Heart left ventricle (tissue), 16 donors: Measurements from ENCODE around the gene VIT. TPM values are rescaled to one million over a fixed set of nuclear protein-coding genes. Genes with fewer than 3 reads are reported as not detected.

Experiments used
- ATAC-seq, 4 donors: fragments of 200-7000 bp; cut with Tn5 transposase; one replicate each; pipeline ENCODE4 v1.9.1; 2020 to 2022; ENCODE audit warnings: moderate library complexity in 4 of 4, mild to moderate bottlenecking in 3 of 4, moderate number of reproducible peaks in 1 of 4
- DNase-seq, 5 donors: peaks; one replicate each; pipeline ENCODE4 v3.0.0-alpha.2; 2020
- H3K27ac ChIP-seq, 12 donors: fragments of 200-600 bp; sonication (generic) in 4 of 12; one replicate each; pipeline versions ENCODE4 v1.5.0 to v1.8.0; 2016 to 2022; ENCODE audit warnings: mild to moderate bottlenecking in 2 of 12
- H3K27me3 ChIP-seq, 9 donors: fragments of 200-600 bp; sonication (generic) in 2 of 9; one replicate each; pipeline versions ENCODE4 v1.5.1 to v1.8.0; 2016 to 2022; ENCODE audit warnings: mild to moderate bottlenecking in 3 of 9
- H3K36me3 ChIP-seq, 9 donors: fragments of 200-600 bp; sonication (generic) in 2 of 9; one replicate each; pipeline versions ENCODE4 v1.5.0 to v1.8.0; 2018 to 2022; ENCODE audit warnings: mild to moderate bottlenecking in 2 of 9
- H3K4me1 ChIP-seq, 12 donors: fragments of 200-600 bp; sonication (generic) in 4 of 12; one replicate each; pipeline versions ENCODE4 v1.5.0 to v1.8.0; 2016 to 2022; ENCODE audit warnings: mild to moderate bottlenecking in 3 of 12
- H3K4me3 ChIP-seq, 12 donors: fragments of 200-600 bp; sonication (generic) in 4 of 12; one replicate each; pipeline versions ENCODE4 v1.5.0 to v1.8.0; 2017 to 2022; ENCODE audit warnings: mild to moderate bottlenecking in 9 of 12, moderate library complexity in 4 of 12
- H3K9me3 ChIP-seq, 12 donors: fragments of 200-600 bp; sonication (generic) in 4 of 12; one replicate each; pipeline versions ENCODE4 v1.5.0 to v1.8.0; 2016 to 2022; ENCODE audit warnings: mild to moderate bottlenecking in 1 of 12
- POLR2A ChIP-seq, 2 donors: fragments of 450-650 bp; IDR thresholded peaks; one replicate each; pipeline ENCODE4 v1.6.1; 2017; ENCODE audit warnings: antibody characterized with exemption in 2 of 2, mild to moderate bottlenecking in 2 of 2, moderate library complexity in 2 of 2
- WGBS, 4 donors: extraction: QIAGEN DNeasy Blood & Tissue Kit in 2 of 4; methylation state at CpG; one replicate each; pipeline versions ENCODE4 v1.1.5 to v1.1.7; 2013 to 2018; 5-methylcytosine and 5-hydroxymethylcytosine counted together
- intact Hi-C, 10 donors: fragments of 100-400 bp; cut with DNase I; formaldehyde crosslinking; loops; one replicate each; pipeline versions ENCODE4 v1.11.1 to v1.14.2; 2022
- polyA plus RNA-seq, 2 donors: library from polyadenylated mRNA; stranded (reverse); fragments of 200-250 nt; gene quantifications; one replicate each; pipeline ENCODE4 v1.2.3, GENCODE V29; 2013
- total RNA-seq, 9 donors: library from RNA; depleted of rRNA in 2 of 9; stranded (reverse); fragments of >200 nt in 2 of 9; fragmentation: NEBNext Ultra II Directional in 3 of 9; extraction: Animal tissue kit (Norgen Biotek cat#: 25700) in 3 of 9; gene quantifications; one replicate each; pipeline versions ENCODE4 v1.1.0 to v1.2.4, GENCODE V29; 2016 to 2023
- TF ChIP-seq, protein P1 (sequence below), 12 donors: fragments of 200-600 bp; sonication (generic) in 4 of 12; IDR thresholded peaks; one replicate each; pipeline versions ENCODE4 v1.5.0 to v1.8.0; 2018 to 2022; ENCODE audit warnings: antibody characterized with exemption in 12 of 12, mild to moderate bottlenecking in 5 of 12
- donor health status: ischemic (EF 13 %, LVEDD 7.1; RV severe dilation, severe dysfunction).
- donor health status: healthy with polysubstance abuse.
- donor health status: DM: no; HTN: yes; CAD: no.
- donor health status: DM: no; HTN: no; CAD: no.
- donor health status: ischemic (EF 25% LVEDD 6.9; RV normal size, moderate dysfunction).
- donor health status: ischemic (EF 25% LVEDD 5.7; RV mildly dilated, moderate dysfunction).
- donor health status: healthy.
- donor health status: DM: yes; HTN: yes; CAD: no.
- donor health status: ischemic (EF 35%, LVEDD 5.7; RV mildly dilated, moderate dysfunction).
- donor health status: nonischemic (EF 11% LVEDD 7.7; RV severe dilation, severe dysfunction).
- donor health status: DM: yes; HTN: yes; CAD: no.
- donor health status: PGD.
- donor health status: ischemic (EF 29% LVEDD 5.4; RV normal size, mild dysfunction).
- donor health status: nonischemic (EF 23%, LVEDD 6.1; RV moderate dilation, normal function).

VIT gene
- total and polyA plus RNA-seq, 11 donors, result 1.0 to 34.9 (median 4.9) TPM

DNA sequence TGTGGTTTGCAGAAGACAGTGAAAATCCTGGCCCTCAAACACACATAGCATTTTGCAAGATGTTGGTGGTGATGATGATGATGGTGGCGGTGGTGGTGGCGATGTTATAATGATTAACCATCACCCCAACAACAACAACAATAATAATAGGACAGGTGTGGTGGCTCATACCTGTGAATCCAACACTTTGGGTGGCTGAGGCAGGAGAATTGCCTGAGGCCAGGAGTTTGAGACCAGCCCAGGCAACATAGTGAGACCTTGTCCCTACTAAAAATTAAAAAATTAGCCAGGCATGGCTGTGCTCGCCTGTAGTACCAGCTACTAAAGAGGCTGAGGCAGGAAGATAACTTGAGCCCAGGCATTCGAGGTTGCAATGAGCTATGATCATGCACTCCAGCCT lies 3.8 kb downstream of the VIT start:
- H3K36me3 ChIP-seq, result no peaks in the 10 kb centered on the region
- TF ChIP-seq POLR2A (IDR thresholded peaks at IDR 0.05), result no peak
- TF ChIP-seq, protein P1, sequence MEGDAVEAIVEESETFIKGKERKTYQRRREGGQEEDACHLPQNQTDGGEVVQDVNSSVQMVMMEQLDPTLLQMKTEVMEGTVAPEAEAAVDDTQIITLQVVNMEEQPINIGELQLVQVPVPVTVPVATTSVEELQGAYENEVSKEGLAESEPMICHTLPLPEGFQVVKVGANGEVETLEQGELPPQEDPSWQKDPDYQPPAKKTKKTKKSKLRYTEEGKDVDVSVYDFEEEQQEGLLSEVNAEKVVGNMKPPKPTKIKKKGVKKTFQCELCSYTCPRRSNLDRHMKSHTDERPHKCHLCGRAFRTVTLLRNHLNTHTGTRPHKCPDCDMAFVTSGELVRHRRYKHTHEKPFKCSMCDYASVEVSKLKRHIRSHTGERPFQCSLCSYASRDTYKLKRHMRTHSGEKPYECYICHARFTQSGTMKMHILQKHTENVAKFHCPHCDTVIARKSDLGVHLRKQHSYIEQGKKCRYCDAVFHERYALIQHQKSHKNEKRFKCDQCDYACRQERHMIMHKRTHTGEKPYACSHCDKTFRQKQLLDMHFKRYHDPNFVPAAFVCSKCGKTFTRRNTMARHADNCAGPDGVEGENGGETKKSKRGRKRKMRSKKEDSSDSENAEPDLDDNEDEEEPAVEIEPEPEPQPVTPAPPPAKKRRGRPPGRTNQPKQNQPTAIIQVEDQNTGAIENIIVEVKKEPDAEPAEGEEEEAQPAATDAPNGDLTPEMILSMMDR (IDR thresholded peaks at IDR 0.05), result no peak
- no peak for DNase-seq
- WGBS, 4 donors, result 95 to 97% (median 96%) methylated on average over 4 of the region's 4 CpGs
- peaks cover 0 to 6% (median 0%) of the 10 kb centered on the region in 12 donors for H3K4me1 ChIP-seq
- H3K27ac ChIP-seq, result no peak overlapping the region
- H3K9me3 ChIP-seq, result no peaks in the 10 kb centered on the region
- H3K27me3 ChIP-seq, result no peaks in the 10 kb centered on the region
- intact Hi-C loops, result no loop called here
- no peak for ATAC-seq
- no peak overlapping the region for H3K4me3 ChIP-seq

DNA sequence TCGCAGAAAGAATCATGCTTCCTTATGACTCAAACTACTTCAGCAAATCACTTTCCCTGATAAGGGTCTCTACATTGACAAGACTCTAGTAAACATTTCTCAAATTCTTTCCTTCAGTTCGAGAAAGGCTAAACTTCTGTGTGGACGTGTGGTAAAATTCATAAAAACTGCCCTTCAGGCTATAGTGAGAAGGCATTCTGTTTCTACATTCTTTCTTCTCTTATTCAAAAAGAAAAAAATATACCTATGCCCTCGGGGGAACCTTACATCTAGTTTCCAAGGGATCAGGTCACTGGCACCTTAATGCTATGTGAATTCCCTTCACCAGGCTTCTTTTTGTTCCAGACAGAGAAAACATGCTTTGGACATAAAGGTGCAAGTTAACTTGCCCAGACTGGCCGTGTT lies 4.9 kb downstream of the VIT start:
- H3K36me3 ChIP-seq, result no peaks in the 10 kb centered on the region
- H3K4me1 ChIP-seq, result peaks cover 0 to 11% (median 0%) of the 10 kb centered on the region in 12 donors
- ATAC-seq (no peak), DNase-seq (no peak)
- H3K27me3 ChIP-seq, result no peaks in the 10 kb centered on the region
- no peaks in the 10 kb centered on the region for H3K9me3 ChIP-seq
- peak overlapping the region in 6 of 12 donors; percentile 6 to 52 (median 14) for H3K27ac ChIP-seq
- 50 to 56% (median 55%) methylated on average over 5 of the region's 5 CpGs for WGBS, 4 donors
- intact Hi-C loops, result no loop called here
- no peak overlapping the region for H3K4me3 ChIP-seq
- no peak for TF ChIP-seq POLR2A (IDR thresholded peaks at IDR 0.05)
- TF ChIP-seq, protein P1 (IDR thresholded peaks at IDR 0.05), result no peak

DNA sequence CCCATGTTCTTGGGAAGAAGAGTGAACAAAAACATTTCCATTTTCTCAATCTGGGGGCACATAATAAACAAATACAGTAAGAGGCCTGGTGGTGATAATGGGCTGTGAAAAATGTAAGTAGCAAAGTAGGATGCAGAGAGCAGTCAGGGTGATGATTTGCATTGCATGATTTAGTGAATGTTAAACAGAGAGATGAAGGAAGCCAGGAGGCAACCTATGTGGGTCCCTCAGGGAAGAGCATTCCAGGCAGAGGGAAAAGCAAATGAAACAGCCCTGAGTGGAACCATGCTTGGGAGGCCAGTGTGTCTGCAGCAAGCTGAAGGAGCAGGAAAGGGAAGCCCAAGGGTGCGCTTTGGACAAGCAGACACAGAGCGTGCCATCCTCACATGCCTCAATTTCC lies 5.4 kb downstream of the VIT start:
- Histone ChIP-seq H3K4me1 (peaks cover 0 to 15% (median 0%) of the 10 kb centered on the region in 12 donors), H3K9me3 (no peaks in the 10 kb centered on the region), H3K27ac (peak overlapping the region in 3 of 12 donors; percentile 8 to 52 (median 20)), H3K36me3 (no peaks in the 10 kb centered on the region), H3K4me3 (no peak overlapping the region), H3K27me3 (no peaks in the 10 kb centered on the region)
- TF ChIP-seq, protein P1 (IDR thresholded peaks at IDR 0.05), result no peak
- no peak for TF ChIP-seq POLR2A (IDR thresholded peaks at IDR 0.05)
- intact Hi-C loops, result no loop called here
- 44 to 50% (median 48%) methylated on average over 2 of the region's 2 CpGs for WGBS, 4 donors
- DNase-seq, result no peak
- ATAC-seq, result no peak

DNA sequence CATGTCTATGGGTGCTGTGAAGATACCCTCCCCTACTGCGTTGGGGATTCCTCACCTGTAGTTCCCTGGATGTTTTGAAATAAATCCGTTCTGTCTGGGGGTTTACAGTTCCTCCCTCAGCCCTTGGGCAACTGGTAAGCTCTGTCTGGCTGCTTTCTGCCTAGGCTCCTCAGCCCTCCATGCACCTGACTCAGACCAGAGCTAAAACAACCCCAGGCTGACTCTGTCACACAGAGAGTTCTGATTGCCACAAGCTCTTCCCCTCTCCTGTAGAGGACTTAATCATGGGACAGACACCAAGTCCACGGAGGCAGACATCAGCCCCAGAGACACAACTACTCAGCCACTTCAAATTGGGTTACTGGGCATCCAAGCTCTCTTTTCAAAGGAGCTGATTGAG lies 6.3 kb downstream of the VIT start:
- 84 to 87% (median 85%) methylated on average over 3 of the region's 3 CpGs for WGBS, 4 donors

More for the DNA sequence above, 6.3 kb downstream of the VIT start:
- DNase-seq (no peak), ATAC-seq (no peak)
- intact Hi-C loops, result no loop called here
- Histone ChIP-seq H3K4me1 (peaks cover 0 to 24% (median 1%) of the 10 kb centered on the region in 12 donors), H3K4me3 (no peak overlapping the region), H3K27ac (peak overlapping the region in 1 of 12 donors; percentile 20), H3K9me3 (no peaks in the 10 kb centered on the region), H3K27me3 (no peaks in the 10 kb centered on the region), H3K36me3 (no peaks in the 10 kb centered on the region)
- TF ChIP-seq POLR2A (IDR thresholded peaks at IDR 0.05), result no peak
- TF ChIP-seq, protein P1 (IDR thresholded peaks at IDR 0.05), result no peak
